ENCODE measurements around the gene CAPSL. TPM values are rescaled to one million over a fixed set of nuclear protein-coding genes. Genes with fewer than 3 reads are reported as not detected.

CAPSL gene
- total and polyA plus RNA-seq, 2 experiments from 2014 or later, result 0.73 TPM; not detected in 1

DNA sequence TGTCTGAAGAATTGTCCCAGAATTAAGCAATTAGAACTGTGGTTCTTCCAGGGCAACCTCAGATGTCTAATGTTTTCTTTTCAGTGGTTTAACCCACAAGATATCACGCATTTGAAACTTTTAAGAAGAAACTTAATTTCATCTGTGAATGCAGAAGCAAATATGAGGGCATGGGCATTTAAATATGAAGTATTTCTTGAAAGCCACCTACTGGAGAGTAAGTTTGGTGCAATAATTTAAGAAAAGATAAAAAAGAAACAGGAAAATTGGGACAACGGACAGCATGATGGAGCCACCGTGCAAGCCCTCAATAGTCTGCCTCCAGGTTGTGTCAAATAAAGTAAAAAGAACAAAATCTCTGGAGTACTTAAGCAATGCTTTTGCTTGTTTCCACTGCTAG, 1.2 kb upstream of the CAPSL start (continued):
- no peak for TF ChIP-seq EZH2phosphoT487 (IDR thresholded peaks at IDR 0.05; ENCODE audit: unreplicated experiment)
- no peak for TF ChIP-seq ZNF114 (CRISPR knock-in tag; IDR thresholded peaks at IDR 0.05)
- no peak for TF ChIP-seq POLR2AphosphoS5 (IDR thresholded peaks at IDR 0.05; ENCODE audit: low read depth)
- no peak for TF ChIP-seq ZNF331 (CRISPR knock-in tag; IDR thresholded peaks at IDR 0.05; ENCODE audit: low read depth)
- TF ChIP-seq, protein P1, sequence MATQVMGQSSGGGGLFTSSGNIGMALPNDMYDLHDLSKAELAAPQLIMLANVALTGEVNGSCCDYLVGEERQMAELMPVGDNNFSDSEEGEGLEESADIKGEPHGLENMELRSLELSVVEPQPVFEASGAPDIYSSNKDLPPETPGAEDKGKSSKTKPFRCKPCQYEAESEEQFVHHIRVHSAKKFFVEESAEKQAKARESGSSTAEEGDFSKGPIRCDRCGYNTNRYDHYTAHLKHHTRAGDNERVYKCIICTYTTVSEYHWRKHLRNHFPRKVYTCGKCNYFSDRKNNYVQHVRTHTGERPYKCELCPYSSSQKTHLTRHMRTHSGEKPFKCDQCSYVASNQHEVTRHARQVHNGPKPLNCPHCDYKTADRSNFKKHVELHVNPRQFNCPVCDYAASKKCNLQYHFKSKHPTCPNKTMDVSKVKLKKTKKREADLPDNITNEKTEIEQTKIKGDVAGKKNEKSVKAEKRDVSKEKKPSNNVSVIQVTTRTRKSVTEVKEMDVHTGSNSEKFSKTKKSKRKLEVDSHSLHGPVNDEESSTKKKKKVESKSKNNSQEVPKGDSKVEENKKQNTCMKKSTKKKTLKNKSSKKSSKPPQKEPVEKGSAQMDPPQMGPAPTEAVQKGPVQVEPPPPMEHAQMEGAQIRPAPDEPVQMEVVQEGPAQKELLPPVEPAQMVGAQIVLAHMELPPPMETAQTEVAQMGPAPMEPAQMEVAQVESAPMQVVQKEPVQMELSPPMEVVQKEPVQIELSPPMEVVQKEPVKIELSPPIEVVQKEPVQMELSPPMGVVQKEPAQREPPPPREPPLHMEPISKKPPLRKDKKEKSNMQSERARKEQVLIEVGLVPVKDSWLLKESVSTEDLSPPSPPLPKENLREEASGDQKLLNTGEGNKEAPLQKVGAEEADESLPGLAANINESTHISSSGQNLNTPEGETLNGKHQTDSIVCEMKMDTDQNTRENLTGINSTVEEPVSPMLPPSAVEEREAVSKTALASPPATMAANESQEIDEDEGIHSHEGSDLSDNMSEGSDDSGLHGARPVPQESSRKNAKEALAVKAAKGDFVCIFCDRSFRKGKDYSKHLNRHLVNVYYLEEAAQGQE (IDR thresholded peaks at IDR 0.05; ENCODE audit: unreplicated experiment), result no peak
- no peak for TF ChIP-seq JUNB (IDR thresholded peaks at IDR 0.05; ENCODE audit: unreplicated experiment)
- TF ChIP-seq ETS1 (IDR thresholded peaks at IDR 0.05), result no peak
- no peak for TF ChIP-seq STAT1 (IDR thresholded peaks at IDR 0.05; ENCODE audit: unreplicated experiment)
- no peak for TF ChIP-seq CREB1 (CRISPR knock-in tag; IDR thresholded peaks at IDR 0.05; ENCODE audit: low read depth)
- no peak for TF ChIP-seq EZH2 (IDR thresholded peaks at IDR 0.05; ENCODE audit: low read depth, unreplicated experiment)
- TF ChIP-seq CTCF (conservative IDR thresholded peaks at IDR 0.05; ENCODE audit: low read depth in 2 of 2), result no peak

DNA sequence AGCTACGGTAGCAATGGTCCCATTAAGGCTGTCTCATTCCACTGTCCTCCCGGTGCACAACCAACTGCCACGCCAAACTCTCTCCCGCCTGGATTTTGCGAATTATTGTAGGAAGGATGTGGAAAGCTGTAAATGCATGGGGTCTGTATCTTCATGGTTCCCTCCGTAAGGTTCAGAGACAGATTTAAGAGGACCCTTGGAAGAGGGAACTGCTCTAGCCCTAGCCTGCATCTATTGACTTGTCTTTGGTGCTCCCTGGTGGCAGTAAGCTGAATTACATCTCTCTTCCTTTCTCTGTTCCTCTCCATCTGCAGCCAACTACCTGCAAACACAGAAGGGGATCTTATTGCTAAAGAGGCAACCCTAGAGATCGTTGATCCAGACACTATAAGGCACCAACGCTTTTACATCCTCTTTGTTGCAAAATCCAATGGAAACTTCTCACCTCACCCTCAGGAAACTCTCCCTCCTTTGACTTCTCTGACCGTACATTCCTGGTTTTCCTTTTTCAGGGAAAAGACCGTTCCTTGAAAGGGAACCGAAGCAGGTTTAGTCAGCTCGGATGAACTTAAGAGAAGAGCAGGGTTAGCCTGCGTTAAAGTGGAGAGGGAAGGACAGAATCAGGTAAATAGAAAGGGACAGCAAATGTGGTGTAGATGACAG, 11.9 kb downstream of the CAPSL start:
- no peaks in the 10 kb centered on the region for H3K4me1 ChIP-seq (ENCODE audit: insufficient read depth)
- H3K4me2 ChIP-seq, result no peak overlapping the region
- Mint-ChIP-seq H3K27me3 (ENCODE audit: insufficient read depth, low read depth, poor library complexity) (peaks cover 27% of the 10 kb centered on the region), H3K9me3 (no peaks in the 10 kb centered on the region), H3K4me1 (peaks cover 5% of the 10 kb centered on the region; the same call in 2 of the 3 replicates), H3K27ac (no peak overlapping the region), H3K36me3 (ENCODE audit: low read depth) (no peaks in the 10 kb centered on the region), H3K4me3 (no peak overlapping the region)
- TF ChIP-seq CTCF (conservative IDR thresholded peaks at IDR 0.05; ENCODE audit: low read depth in 2 of 2) (peak; percentile 92), POLR2AphosphoS5 (IDR thresholded peaks at IDR 0.05; ENCODE audit: low read depth) (no peak)
- H3K79me2 ChIP-seq (replicated peaks; ENCODE audit: insufficient read depth), result no peaks in the 10 kb centered on the region
- H2AFZ ChIP-seq, result peak overlapping the region; percentile 85; the same call in 1 of the 2 replicates
- DNase-seq (ENCODE audit: low spot score) (peak; percentile 88), ATAC-seq (peak; percentile 85)
- H3K27ac ChIP-seq (ENCODE audit: low read depth), result no peak overlapping the region
- H3K27me3 ChIP-seq (ENCODE audit: insufficient read depth), result peaks cover 26% of the 10 kb centered on the region
- no peaks in the 10 kb centered on the region for H3K36me3 ChIP-seq (ENCODE audit: insufficient read depth)
- H4K20me1 ChIP-seq (replicated peaks; ENCODE audit: insufficient read depth), result no peaks in the 10 kb centered on the region
- H3K4me3 ChIP-seq, result no peak overlapping the region
- no peaks in the 10 kb centered on the region for H3K9me2 ChIP-seq (ENCODE audit: insufficient read depth)
- no peaks in the 10 kb centered on the region for H3F3A ChIP-seq (replicated peaks; ENCODE audit: low read depth)
